B cell (primary cell): ENCODE results near the gene FGD4.

Experiments
- CTCF ChIP-seq: fragments of 200-600 bp; IDR thresholded peaks from one replicate; pipeline ENCODE4 v1.8.0; 2022; ENCODE audit warnings: antibody characterized with exemption, mild to moderate bottlenecking
- EZH2 ChIP-seq: IDR thresholded peaks from 2 replicates; pipeline ENCODE4 v1.6.1; 2012; ENCODE audit warnings: borderline replicate concordance, low read depth, mild to moderate bottlenecking, moderate library complexity, low read length; ENCODE audit not compliant: insufficient read depth, poor library complexity, severe bottlenecking

- TF ChIP-seq CTCF (no peak), EZH2 (no peak)
Observed at GRCh38 chr12:32618115-32618514, 218.8 kb downstream of the FGD4 start.
